A673 (cell line): ENCODE data around the gene DNAI7. TPM values are rescaled to one million over a fixed set of nuclear protein-coding genes. Genes with fewer than 3 reads are reported as not detected.

Experiments
- BruUV-seq: library from RNA; stranded (reverse); fragments of 400-500 nt; replicated peaks from 2 replicates; lab custom pipeline; 2021; lab: Mats Ljungman, UMichigan
- CTCF ChIA-PET: fragments of 300-600 bp; sonication (Branson Sonifier 250); formaldehyde crosslinking; loops from one replicate; lab custom pipeline; 2022; ENCODE audit warnings: antibody characterized with exemption; lab: Charles Lee
- POLR2A ChIA-PET: fragments of 300-600 bp; sonication (Branson Sonifier 250); formaldehyde crosslinking; loops from one replicate; lab custom pipeline; 2022; ENCODE audit warnings: antibody characterized with exemption; ENCODE audit not compliant: low non-redundant PET; lab: Charles Lee
- DNase-seq: peaks from one replicate; pipeline ENCODE4 v3.0.0-alpha.2; 2015; ENCODE audit warnings: low spot score
- H3K27ac ChIP-seq: fragments of 200-600 bp; sonication (generic); 2 replicates; pipeline ENCODE4 v1.5.1; 2016; ENCODE audit warnings: mixed run types, low read depth, mild to moderate bottlenecking, mixed read lengths, antibody characterized with exemption, low read length; ENCODE audit not compliant: poor library complexity, severe bottlenecking
- H3K27me3 ChIP-seq: fragments of 200-600 bp; sonication (generic); replicated peaks from 2 replicates; pipeline ENCODE4 v1.6.1; 2017; ENCODE audit warnings: mixed run types, low read depth, mild to moderate bottlenecking, mixed read lengths, antibody characterized with exemption, low read length; ENCODE audit not compliant: insufficient read depth, poor library complexity
- H3K36me3 ChIP-seq: fragments of 200-600 bp; sonication (generic); 2 replicates; pipeline ENCODE4 v1.6.1; 2016; ENCODE audit warnings: mixed run types, mild to moderate bottlenecking, mixed read lengths, antibody characterized with exemption, low read length; ENCODE audit not compliant: insufficient read depth, poor library complexity, severe bottlenecking
- H3K4me1 ChIP-seq: fragments of 200-600 bp; sonication (generic); 2 replicates; pipeline ENCODE4 v1.6.1; 2017; ENCODE audit warnings: mixed run types, mild to moderate bottlenecking, mixed read lengths, antibody characterized with exemption, low read length; ENCODE audit not compliant: insufficient read depth, poor library complexity, severe bottlenecking
- H3K4me3 ChIP-seq: fragments of 200-600 bp; sonication (generic); 2 replicates; pipeline ENCODE4 v1.5.1; 2016; ENCODE audit warnings: low read depth, mixed run types, mild to moderate bottlenecking, mixed read lengths, low read length; ENCODE audit not compliant: poor library complexity, severe bottlenecking
- H3K9me3 ChIP-seq: fragments of 200-600 bp; sonication (generic); 2 replicates; pipeline ENCODE4 v1.6.1; 2016; ENCODE audit warnings: mixed run types, low read depth, mild to moderate bottlenecking, mixed read lengths, antibody characterized with exemption, low read length; ENCODE audit not compliant: poor library complexity, severe bottlenecking
- EZH2 ChIP-seq: fragments of 200-600 bp; sonication (generic); IDR thresholded peaks from 2 replicates; pipeline ENCODE4 v1.6.1; 2017; ENCODE audit warnings: borderline replicate concordance, low read depth, mild to moderate bottlenecking, mixed read lengths, antibody characterized with exemption, low read length; ENCODE audit not compliant: poor library complexity, severe bottlenecking
- intact Hi-C: fragments of 100-400 bp; cut with micrococcal nuclease; formaldehyde crosslinking; loops from one replicate; pipeline ENCODE4 v1.10.0; 2022; ENCODE audit not compliant: unreplicated experiment
- total RNA-seq: library from RNA; stranded (reverse); gene quantifications from 2 replicates; pipeline ENCODE4 v1.2.3, GENCODE V29; 2021
- TF ChIP-seq, protein P1 (sequence below): fragments of 300-800, 200-600 bp; sonication (generic); conservative IDR thresholded peaks from 2 replicates; pipeline ENCODE4 v1.5.1; 2017; ENCODE audit warnings: low read depth, mild to moderate bottlenecking, antibody characterized with exemption, low read length, moderate library complexity, mixed read lengths

Gene DNAI7
- total RNA-seq, 1 experiment from 2014 or later: 0.73 TPM

GRCh38 chr12:25058658-25059058 is 136.3 kb downstream of the DNAI7 start:
- ChIA-PET POLR2A (no interaction called here), CTCF (no interaction called here)
- BruUV-seq: no TSS peak
- H3K4me3 ChIP-seq: no peak overlapping the region
- no peak overlapping the region for H3K27ac ChIP-seq
- DNase-seq: no peak
- no peaks in the 10 kb centered on the region for H3K4me1 ChIP-seq
- H3K36me3 ChIP-seq: no peaks in the 10 kb centered on the region
- TF ChIP-seq, protein P1, sequence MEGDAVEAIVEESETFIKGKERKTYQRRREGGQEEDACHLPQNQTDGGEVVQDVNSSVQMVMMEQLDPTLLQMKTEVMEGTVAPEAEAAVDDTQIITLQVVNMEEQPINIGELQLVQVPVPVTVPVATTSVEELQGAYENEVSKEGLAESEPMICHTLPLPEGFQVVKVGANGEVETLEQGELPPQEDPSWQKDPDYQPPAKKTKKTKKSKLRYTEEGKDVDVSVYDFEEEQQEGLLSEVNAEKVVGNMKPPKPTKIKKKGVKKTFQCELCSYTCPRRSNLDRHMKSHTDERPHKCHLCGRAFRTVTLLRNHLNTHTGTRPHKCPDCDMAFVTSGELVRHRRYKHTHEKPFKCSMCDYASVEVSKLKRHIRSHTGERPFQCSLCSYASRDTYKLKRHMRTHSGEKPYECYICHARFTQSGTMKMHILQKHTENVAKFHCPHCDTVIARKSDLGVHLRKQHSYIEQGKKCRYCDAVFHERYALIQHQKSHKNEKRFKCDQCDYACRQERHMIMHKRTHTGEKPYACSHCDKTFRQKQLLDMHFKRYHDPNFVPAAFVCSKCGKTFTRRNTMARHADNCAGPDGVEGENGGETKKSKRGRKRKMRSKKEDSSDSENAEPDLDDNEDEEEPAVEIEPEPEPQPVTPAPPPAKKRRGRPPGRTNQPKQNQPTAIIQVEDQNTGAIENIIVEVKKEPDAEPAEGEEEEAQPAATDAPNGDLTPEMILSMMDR: no peak
- no peak for TF ChIP-seq EZH2
- no peaks in the 10 kb centered on the region for H3K9me3 ChIP-seq
- no peaks in the 10 kb centered on the region for H3K27me3 ChIP-seq
- intact Hi-C loops: no loop called here

Other genes with a start within 250 kb of the DNAI7 start
- 185 and 195 TPM in 2 replicates for gene BCAT1, start 246.1 kb downstream of the DNAI7 start, total RNA-seq
- 12.3 and 12.9 TPM in 2 replicates for gene ETFRF1, start 77 bp upstream of the DNAI7 start, total RNA-seq
- gene KRAS, start 55.8 kb upstream of the DNAI7 start, total RNA-seq: 25.2 and 29.2 TPM in 2 replicates